Neural cell (in vitro differentiated cells): ENCODE data around the gene COTL1. TPM values are rescaled to one million over a fixed set of nuclear protein-coding genes. Genes with fewer than 3 reads are reported as not detected.

ENCODE experiments used
- H2AFZ ChIP-seq: fragments of 200-600, 300-800 bp; sonication (generic), shearing (Covaris generic); 2 replicates; pipeline ENCODE4 v1.6.0; 2014; ENCODE audit warnings: low read depth, mild to moderate bottlenecking, antibody characterized with exemption, low read length, moderate library complexity
- H3F3A ChIP-seq: fragments of 200-600 bp; shearing (Covaris generic); 2 replicates; pipeline ENCODE4 v1.6.1; 2016; ENCODE audit warnings: mild to moderate bottlenecking, moderate library complexity, mixed read lengths, antibody characterized with exemption, low read length; ENCODE audit not compliant: insufficient read depth, poor library complexity, severe bottlenecking
- H3K27ac ChIP-seq: fragments of 200-600, 300-800 bp; sonication (generic), shearing (Covaris generic); 2 replicates; pipeline ENCODE4 v1.5.1; 2014; ENCODE audit warnings: mild to moderate bottlenecking, low read length, moderate library complexity
- H3K27me3 ChIP-seq: fragments of 300-800, 200-600 bp; sonication (generic), shearing (Covaris generic); 2 replicates; pipeline ENCODE4 v1.6.0; 2014; ENCODE audit warnings: mild to moderate bottlenecking, low read depth, low read length, moderate library complexity; ENCODE audit not compliant: insufficient read depth
- H3K36me3 ChIP-seq: fragments of 300-800, 200-600 bp; sonication (generic), shearing (Covaris generic); 2 replicates; pipeline ENCODE4 v1.5.1; 2014; ENCODE audit warnings: mild to moderate bottlenecking, antibody characterized with exemption, low read length, moderate library complexity; ENCODE audit not compliant: insufficient read depth
- H3K4me2 ChIP-seq: fragments of 300-800, 200-600 bp; sonication (generic), shearing (Covaris generic); 2 replicates; pipeline ENCODE4 v1.6.0; 2014; ENCODE audit warnings: mild to moderate bottlenecking, low read length
- H3K4me3 ChIP-seq: fragments of 300-800, 200-600 bp; sonication (generic), shearing (Covaris generic); 2 replicates; pipeline ENCODE4 v1.5.1; 2014; ENCODE audit warnings: mild to moderate bottlenecking, low read length, moderate library complexity
- H3K79me2 ChIP-seq: fragments of 200-600 bp; shearing (Covaris generic); replicated peaks from 2 replicates; pipeline ENCODE4 v1.6.0; 2014; ENCODE audit warnings: mild to moderate bottlenecking, low read length, moderate library complexity; ENCODE audit not compliant: insufficient read depth
- H3K9ac ChIP-seq: fragments of 300-800, 200-600 bp; sonication (generic), shearing (Covaris generic); 2 replicates; pipeline ENCODE4 v1.6.1; 2016; ENCODE audit warnings: mild to moderate bottlenecking, low read length, mixed read lengths
- H3K9me2 ChIP-seq: fragments of 200-600 bp; shearing (Covaris generic); 2 replicates; pipeline ENCODE4 v1.6.1; 2016; ENCODE audit warnings: mild to moderate bottlenecking, low read length, mixed read lengths; ENCODE audit not compliant: insufficient read depth
- H3K9me3 ChIP-seq: fragments of 200-600, 300-800 bp; sonication (generic), shearing (Covaris generic); 2 replicates; pipeline ENCODE4 v1.6.1; 2016; ENCODE audit warnings: mild to moderate bottlenecking, mixed run types, low read length, moderate library complexity, mixed read lengths
- H4K20me1 ChIP-seq: fragments of 200-600 bp; shearing (Covaris generic); 2 replicates; pipeline ENCODE4 v1.6.1; 2016; ENCODE audit warnings: mild to moderate bottlenecking, mixed run types; ENCODE audit not compliant: insufficient read depth
- CTCF ChIP-seq: fragments of 450-650 bp; IDR thresholded peaks from 2 replicates; pipeline ENCODE4 v1.5.1; 2014; ENCODE audit warnings: antibody characterized with exemption, mild to moderate bottlenecking, moderate library complexity; ENCODE audit not compliant: poor library complexity, severe bottlenecking
- EP300 ChIP-seq: fragments of 450-650 bp; conservative IDR thresholded peaks from 2 replicates; pipeline ENCODE4 v1.6.1; 2014; ENCODE audit warnings: antibody characterized with exemption, mild to moderate bottlenecking, moderate library complexity; ENCODE audit not compliant: poor library complexity, severe bottlenecking
- EZH2 ChIP-seq: fragments of 200-600, 300-800 bp; shearing (Covaris generic), sonication (generic); IDR thresholded peaks from 2 replicates; pipeline ENCODE4 v1.6.1; 2014; ENCODE audit warnings: antibody characterized with exemption, low read length, borderline replicate concordance, mild to moderate bottlenecking; ENCODE audit not compliant: insufficient read depth, poor library complexity, severe bottlenecking
- MXI1 ChIP-seq: fragments of 450-650 bp; conservative IDR thresholded peaks from 2 replicates; pipeline ENCODE4 v1.6.1; 2014; ENCODE audit warnings: antibody characterized with exemption, mild to moderate bottlenecking; ENCODE audit not compliant: poor library complexity, severe bottlenecking
- POLR2AphosphoS5 ChIP-seq: IDR thresholded peaks from 2 replicates; pipeline ENCODE4 v1.6.1; 2012
- RAD21 ChIP-seq: fragments of 450-650 bp; conservative IDR thresholded peaks from 2 replicates; pipeline ENCODE4 v1.6.1; 2014; ENCODE audit warnings: antibody characterized with exemption, mild to moderate bottlenecking, moderate library complexity
- SMC3 ChIP-seq: fragments of 450-650 bp; conservative IDR thresholded peaks from 2 replicates; pipeline ENCODE4 v1.6.1; 2014; ENCODE audit warnings: antibody characterized with exemption, mild to moderate bottlenecking, moderate library complexity; ENCODE audit not compliant: poor library complexity
- TAF1 ChIP-seq: IDR thresholded peaks from 2 replicates; pipeline ENCODE4 v1.6.1; 2012; ENCODE audit warnings: low read depth
- polyA plus RNA-seq: library from polyadenylated mRNA; depleted of rRNA; stranded (reverse); fragments of >200 nt; gene quantifications from 2 replicates; pipeline ENCODE4 v1.2.3, GENCODE V29; 2014
- TF ChIP-seq, protein P1 (sequence below): IDR thresholded peaks from 2 replicates; pipeline ENCODE4 v1.6.1; 2012; ENCODE audit warnings: borderline replicate concordance

COTL1 gene
- polyA plus RNA-seq, 1 donor from 2014 or later: 86.6 TPM

- Histone ChIP-seq H3K4me3 (no peak overlapping the region), H3K27ac (no peak overlapping the region), H3K9me2 (no peaks in the 10 kb centered on the region), H3F3A (no peaks in the 10 kb centered on the region), H2AFZ (no peak overlapping the region), H4K20me1 (no peaks in the 10 kb centered on the region), H3K9ac (no peak overlapping the region), H3K79me2 (no peaks in the 10 kb centered on the region), H3K9me3 (no peaks in the 10 kb centered on the region), H3K36me3 (no peaks in the 10 kb centered on the region), H3K27me3 (no peaks in the 10 kb centered on the region), H3K4me2 (no peak overlapping the region)
- TF ChIP-seq TAF1 (no peak), SMC3 (no peak), CTCF (no peak), RAD21 (no peak), MXI1 (no peak), POLR2AphosphoS5 (no peak), EZH2 (no peak), EP300 (no peak)
- TF ChIP-seq, protein P1, sequence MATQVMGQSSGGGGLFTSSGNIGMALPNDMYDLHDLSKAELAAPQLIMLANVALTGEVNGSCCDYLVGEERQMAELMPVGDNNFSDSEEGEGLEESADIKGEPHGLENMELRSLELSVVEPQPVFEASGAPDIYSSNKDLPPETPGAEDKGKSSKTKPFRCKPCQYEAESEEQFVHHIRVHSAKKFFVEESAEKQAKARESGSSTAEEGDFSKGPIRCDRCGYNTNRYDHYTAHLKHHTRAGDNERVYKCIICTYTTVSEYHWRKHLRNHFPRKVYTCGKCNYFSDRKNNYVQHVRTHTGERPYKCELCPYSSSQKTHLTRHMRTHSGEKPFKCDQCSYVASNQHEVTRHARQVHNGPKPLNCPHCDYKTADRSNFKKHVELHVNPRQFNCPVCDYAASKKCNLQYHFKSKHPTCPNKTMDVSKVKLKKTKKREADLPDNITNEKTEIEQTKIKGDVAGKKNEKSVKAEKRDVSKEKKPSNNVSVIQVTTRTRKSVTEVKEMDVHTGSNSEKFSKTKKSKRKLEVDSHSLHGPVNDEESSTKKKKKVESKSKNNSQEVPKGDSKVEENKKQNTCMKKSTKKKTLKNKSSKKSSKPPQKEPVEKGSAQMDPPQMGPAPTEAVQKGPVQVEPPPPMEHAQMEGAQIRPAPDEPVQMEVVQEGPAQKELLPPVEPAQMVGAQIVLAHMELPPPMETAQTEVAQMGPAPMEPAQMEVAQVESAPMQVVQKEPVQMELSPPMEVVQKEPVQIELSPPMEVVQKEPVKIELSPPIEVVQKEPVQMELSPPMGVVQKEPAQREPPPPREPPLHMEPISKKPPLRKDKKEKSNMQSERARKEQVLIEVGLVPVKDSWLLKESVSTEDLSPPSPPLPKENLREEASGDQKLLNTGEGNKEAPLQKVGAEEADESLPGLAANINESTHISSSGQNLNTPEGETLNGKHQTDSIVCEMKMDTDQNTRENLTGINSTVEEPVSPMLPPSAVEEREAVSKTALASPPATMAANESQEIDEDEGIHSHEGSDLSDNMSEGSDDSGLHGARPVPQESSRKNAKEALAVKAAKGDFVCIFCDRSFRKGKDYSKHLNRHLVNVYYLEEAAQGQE: no peak
Measured at GRCh38 chr16:84575914-84576313, 42.0 kb downstream of the COTL1 start.

GRCh38 chr16:84574191-84574590 is 43.7 kb downstream of the COTL1 start:
- Histone ChIP-seq H3K36me3 (no peaks in the 10 kb centered on the region), H3K27ac (no peak overlapping the region), H3K9me3 (no peaks in the 10 kb centered on the region), H4K20me1 (no peaks in the 10 kb centered on the region), H3K79me2 (no peaks in the 10 kb centered on the region), H3K27me3 (no peaks in the 10 kb centered on the region), H2AFZ (no peak overlapping the region), H3K4me3 (no peak overlapping the region), H3K4me2 (no peak overlapping the region), H3K9me2 (no peaks in the 10 kb centered on the region), H3F3A (no peaks in the 10 kb centered on the region), H3K9ac (no peak overlapping the region)
- no peak for TF ChIP-seq POLR2AphosphoS5
- no peak for TF ChIP-seq RAD21
- no peak for TF ChIP-seq TAF1
- TF ChIP-seq EP300: no peak
- TF ChIP-seq SMC3: no peak
- TF ChIP-seq, protein P1: no peak
- TF ChIP-seq CTCF: no peak
- no peak for TF ChIP-seq EZH2
- no peak for TF ChIP-seq MXI1
